GM19239 (cell line): ENCODE data around the gene FUT7.
"Not testable (repeated sequence)": the region's sequence is repeated elsewhere in the genome, so short reads cannot be mapped to it uniquely, and the experiment has no call there.

Experiments used
- DNase-seq: peaks from one replicate; pipeline ENCODE4 v3.0.0; 2011; ENCODE audit warnings: low spot score; ENCODE audit not compliant: insufficient read length
- FAIRE-seq: peaks from 2 replicates; lab custom pipeline; 2011; peaks lifted over from hg19 to GRCh38; lab: Jason Lieb, UNC

Gene FUT7

GRCh38 chr9:137067860-137068538 is 36.1 kb upstream of the FUT7 start:
- DNase-seq, result peak; percentile 97

GRCh38 chr9:137066096-137066861 is 34.4 kb upstream of the FUT7 start:
- FAIRE-seq (no peak), DNase-seq (no peak)

More at GRCh38 chr9:137067860-137068538, 36.1 kb upstream of the FUT7 start:
- peak; percentile 79 for FAIRE-seq

- no peak for FAIRE-seq
- DNase-seq, result no peak
These were observed 33.6 kb upstream of the FUT7 start for GRCh38 chr9:137065336-137065967.

- FAIRE-seq (no peak), DNase-seq (no peak)
These were observed 32.9 kb upstream of the FUT7 start for GRCh38 chr9:137064880-137065164.

DNA sequence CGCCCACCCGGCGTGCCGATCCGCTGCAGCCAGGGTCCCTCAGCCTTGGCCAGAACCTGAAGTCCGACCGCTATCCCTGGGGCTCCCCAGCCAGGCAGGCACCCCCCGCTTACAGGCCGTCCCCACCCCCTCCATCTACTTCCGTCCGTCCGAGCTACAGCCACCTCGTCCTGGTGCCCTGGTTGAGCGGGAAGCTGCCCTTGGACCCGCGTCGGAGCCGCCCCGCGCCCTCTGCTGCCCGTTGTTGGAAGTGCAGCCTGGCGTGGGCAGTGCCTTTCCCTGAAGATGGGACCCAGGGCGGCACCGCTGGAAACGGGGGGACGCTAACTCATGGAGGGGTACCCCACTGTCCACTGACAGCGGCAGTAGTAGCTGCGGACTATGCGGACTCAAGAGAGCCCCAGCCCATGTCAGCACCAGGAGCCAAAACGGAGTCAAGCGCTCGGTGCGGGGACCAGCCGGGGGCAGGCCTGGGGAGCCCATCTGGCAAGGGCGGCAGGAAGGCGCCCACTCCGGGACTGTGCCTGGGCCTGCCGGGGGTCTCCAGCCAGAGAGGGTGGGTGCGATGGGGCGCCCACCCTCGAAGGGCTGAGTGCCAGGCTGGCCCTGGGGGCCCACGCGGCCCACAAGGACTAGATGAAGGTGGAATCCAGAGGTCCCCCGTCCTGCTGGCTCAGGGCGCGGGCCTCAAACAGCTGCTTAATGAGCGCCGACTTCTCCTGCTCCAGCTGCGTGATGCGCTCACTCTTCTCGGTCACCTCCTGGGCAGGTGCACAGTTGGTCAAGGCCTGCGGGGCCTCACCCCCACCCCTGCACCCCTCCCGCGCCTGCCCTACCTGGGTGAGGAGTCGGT is 32.4 kb upstream of the FUT7 start:
- DNase-seq, result no peak
- FAIRE-seq, result peak; percentile 84

DNA sequence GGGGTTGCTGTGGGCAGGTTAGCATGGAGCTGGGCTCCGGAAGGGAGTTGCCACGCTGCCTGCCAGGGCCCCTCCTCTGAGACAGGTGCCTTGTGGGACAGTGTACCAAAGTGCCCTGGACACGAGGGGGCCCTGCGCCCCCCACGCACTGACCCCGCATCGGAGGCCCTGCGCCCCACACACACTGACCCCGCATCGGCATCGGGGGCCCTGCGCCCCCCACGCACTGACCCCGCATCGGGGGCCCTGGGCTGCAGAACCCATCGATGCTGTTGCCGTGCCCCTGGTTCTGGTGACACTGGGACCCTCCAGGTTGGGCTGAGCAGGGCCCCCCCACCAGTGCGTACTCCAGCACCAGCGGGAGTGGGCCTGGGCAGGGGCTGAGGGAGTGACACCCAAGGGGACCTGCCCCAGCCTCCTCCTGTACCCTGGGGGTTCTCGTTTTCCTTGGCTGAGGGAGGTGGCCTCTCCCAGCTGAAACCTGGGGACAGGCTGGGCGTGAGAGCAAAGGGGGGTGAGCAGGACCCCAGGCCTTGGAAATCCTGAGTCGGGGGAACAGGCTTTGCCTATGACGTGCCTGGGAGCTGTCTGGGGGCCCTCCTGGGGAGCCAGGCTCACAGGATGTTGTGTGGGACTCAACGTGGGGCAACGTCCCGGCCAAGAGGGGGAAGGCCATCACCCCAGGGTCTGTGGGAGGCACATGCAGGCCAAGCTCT is 31.6 kb upstream of the FUT7 start:
- DNase-seq (no peak), FAIRE-seq (no peak)

DNA sequence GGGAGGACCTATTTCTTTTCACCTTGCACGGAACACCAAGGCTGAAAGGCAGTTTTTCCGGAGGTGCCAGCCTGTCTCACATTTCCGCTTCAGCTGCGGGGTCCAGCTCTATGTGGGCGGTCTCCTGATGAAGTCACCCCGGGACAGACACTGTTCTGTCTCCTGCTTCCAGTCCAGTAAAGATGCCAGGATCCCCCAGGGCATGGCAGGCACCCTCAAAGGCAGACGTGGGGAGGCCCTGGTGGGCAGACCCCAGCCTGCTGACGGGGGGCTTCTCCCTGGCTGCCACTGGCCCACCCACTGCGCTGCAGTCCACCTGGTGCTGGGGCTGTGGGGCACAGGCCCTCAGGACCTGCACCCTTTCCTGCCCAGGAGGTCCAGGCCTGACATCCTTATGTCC is 30.9 kb upstream of the FUT7 start:
- FAIRE-seq, DNase-seq: not testable (repeated sequence)

GRCh38 chr9:137062384-137062783 is 30.5 kb upstream of the FUT7 start:
- DNase-seq (no peak), FAIRE-seq (no peak)

GRCh38 chr9:137058521-137059234 is 26.8 kb upstream of the FUT7 start:
- DNase-seq (no peak), FAIRE-seq (no peak)

GRCh38 chr9:137057545-137057944 is 25.7 kb upstream of the FUT7 start:
- FAIRE-seq (no peak), DNase-seq (no peak)

DNA sequence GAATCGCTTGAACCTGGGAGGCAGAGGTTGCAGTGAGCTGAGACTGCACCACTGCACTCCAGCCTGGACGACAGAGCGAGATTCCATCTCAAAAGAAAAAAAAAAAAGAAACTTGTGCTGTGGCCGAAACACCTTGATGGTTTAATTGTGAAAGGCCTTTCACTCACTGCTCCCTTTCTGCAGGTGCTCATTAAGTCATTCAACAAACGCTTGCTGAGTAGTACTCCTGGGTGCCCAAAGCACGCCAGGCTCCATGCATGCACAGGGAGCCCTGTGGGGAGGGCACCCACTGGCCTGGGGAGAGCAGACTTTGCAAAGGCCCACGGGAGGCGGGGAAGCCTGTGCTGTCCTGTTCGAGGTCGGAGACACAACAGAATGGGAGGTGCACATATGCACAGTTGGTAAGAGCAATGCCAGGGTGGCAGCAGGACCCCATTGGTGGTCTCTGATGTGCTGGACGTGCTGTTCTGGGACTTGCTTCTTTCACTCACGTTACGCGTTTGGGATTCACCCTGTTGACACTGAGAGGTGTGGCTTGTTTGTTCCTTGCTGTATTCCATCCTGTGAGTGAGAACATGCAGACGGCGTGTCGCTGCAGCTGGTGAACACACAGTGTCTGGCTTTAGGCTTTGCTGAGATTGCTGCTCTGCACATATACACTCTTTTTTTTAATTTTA is 25.0 kb upstream of the FUT7 start:
- no peak for FAIRE-seq
- no peak for DNase-seq

- no peak for DNase-seq
- FAIRE-seq, result no peak
These were observed 23.8 kb upstream of the FUT7 start for GRCh38 chr9:137055385-137056364.

DNA sequence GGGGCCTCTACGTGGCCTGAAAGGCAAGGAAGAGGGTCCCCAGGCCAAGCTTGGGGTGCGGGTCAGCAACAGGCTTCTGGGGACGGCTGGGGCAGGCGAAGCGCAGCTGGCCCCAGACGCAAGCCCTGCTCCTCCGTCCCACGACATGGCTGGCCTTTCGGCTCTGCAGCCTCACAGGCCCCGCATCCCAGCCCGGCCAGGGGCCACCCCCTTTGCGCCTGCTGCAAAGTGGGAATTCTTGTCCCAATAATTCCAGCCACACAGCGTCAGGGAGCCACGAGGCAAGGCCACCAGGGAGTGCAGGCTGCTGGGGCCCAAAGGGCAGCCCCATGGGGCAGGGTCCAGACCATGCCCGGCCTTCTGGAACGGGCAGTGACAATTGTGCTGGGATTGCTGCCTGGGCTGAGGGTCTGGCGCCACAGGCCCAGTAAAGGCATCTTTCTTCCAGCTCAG is 23.1 kb upstream of the FUT7 start:
- no peak for FAIRE-seq

DNA sequence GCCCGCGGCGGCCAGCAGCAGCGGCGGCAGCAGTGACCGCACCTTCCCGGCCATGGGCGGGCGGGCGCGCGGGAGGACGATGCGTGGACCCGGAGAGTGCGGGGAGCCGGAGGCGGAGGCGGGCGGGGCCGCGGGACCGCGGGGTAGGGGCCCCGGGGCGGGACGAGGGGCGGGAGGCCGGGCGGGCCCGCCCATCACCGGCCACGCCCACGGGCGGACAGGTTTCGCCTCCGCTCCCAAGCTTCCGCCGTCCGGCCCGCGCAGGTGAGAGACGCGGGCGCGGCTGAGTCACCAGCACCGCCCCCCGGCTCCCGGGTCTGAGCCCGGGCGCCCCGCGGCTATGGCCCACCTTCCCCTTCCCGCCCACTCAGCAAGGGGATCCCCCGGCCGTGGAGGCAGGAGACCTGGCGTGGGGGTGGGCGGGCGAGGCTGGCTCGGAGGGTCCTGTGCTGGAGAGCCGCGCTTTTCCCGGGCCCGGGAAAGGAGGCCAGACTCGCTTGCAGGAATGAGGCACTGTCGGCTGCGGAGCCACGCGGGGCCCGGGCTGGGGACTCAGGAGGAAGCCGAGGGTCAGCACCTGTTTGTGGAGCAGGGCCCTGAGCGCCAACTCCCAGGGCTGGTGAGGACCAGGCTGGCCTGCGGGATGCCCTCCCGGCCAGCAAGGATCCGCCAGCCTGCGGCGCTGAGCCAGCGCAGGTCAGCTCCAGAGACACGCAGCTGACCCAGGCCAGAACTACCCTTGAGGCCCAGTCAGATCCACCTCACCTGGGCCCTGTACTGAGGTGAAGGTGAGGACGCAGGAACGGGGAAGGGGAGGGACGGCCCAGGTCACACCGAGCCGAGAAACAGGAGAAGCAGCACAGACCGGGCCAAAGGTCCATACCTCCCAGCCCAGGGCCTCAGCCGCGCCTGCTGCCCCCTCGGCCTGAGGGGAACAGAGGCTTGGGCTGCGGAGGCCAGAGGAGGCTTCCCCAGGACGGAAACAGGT is 22.4 kb upstream of the FUT7 start, which contains the start of gene ENTPD2:
TSS of gene ENTPD2 (minus strand) at position 118 of the 988 bp plus-strand sequence. CDS start at position 54, 64 bp downstream.
- FAIRE-seq, result no peak

More for the DNA sequence above, 23.1 kb upstream of the FUT7 start:
- DNase-seq, result no peak

GRCh38 chr9:137052998-137053943 is 21.4 kb upstream of the FUT7 start:
- FAIRE-seq (no peak), DNase-seq (no peak)

More for the DNA sequence above, 22.4 kb upstream of the FUT7 start, which contains the start of gene ENTPD2:
- DNase-seq, result no peak
